ENCODE results near the gene MITF. TPM values are rescaled to one million over a fixed set of nuclear protein-coding genes. Genes with fewer than 3 reads are reported as not detected.

The MITF gene
- total and polyA plus RNA-seq, 2 donors (not counting 1 experiment from before 2014, with no cell fraction given): 0.10 TPM; not detected in 1

- no peaks in the 10 kb centered on the region for H3K4me1 Mint-ChIP-seq
- peaks cover 11% of the 10 kb centered on the region for H3K27me3 Mint-ChIP-seq
- ATAC-seq (ENCODE audit: low read depth): no peak
- H3K4me1 ChIP-seq (ENCODE audit: control insufficient read depth in 2 of 2, insufficient read depth in 2 of 2, low read length in 2 of 2): no peaks in the 10 kb centered on the region
- H3K27ac ChIP-seq (ENCODE audit: low read length in 2 of 2): no peak overlapping the region
- H3K9ac ChIP-seq (ENCODE audit: low read length): no peak overlapping the region
- no peak overlapping the region for H3K27ac Mint-ChIP-seq
- no peak overlapping the region for H2AFZ ChIP-seq (ENCODE audit: insufficient read depth, low read depth, low read length, poor library complexity, severe bottlenecking)
- ChIA-PET POLR2A (no interaction called here), CTCF (no interaction called here)
- H3K9me3 Mint-ChIP-seq (ENCODE audit: insufficient read depth): peaks cover 2% of the 10 kb centered on the region
- DNase-seq: no peak
- peaks cover 0 to 3% (median 0%) of the 10 kb centered on the region in 3 donors for H3K9me3 ChIP-seq (ENCODE audit: control extremely low read depth in 1 of 3, control insufficient read depth in 2 of 3, insufficient read depth in 1 of 3, low read length in 2 of 3)
- WGBS (ENCODE audit: insufficient coverage): 97% methylated on average over 3 of the region's 4 CpGs
- H3K4me3 Mint-ChIP-seq: no peak overlapping the region
- H3K36me3 ChIP-seq (replicated peaks in 1 of 2; ENCODE audit: control extremely low read depth in 1 of 2, control insufficient read depth in 1 of 2, extremely low read depth in 1 of 2, insufficient read depth in 2 of 2, low read length in 1 of 2): no peaks in the 10 kb centered on the region
- intact Hi-C loops (cut with micrococcal nuclease): no loop called here
- no peak overlapping the region for H3K4me2 ChIP-seq (replicated peaks; ENCODE audit: low read depth, low read length, poor library complexity, severe bottlenecking)
- TF ChIP-seq CTCF (IDR thresholded peaks at IDR 0.05): no peak
- no peak for TF ChIP-seq EZH2 (IDR thresholded peaks at IDR 0.05; ENCODE audit: borderline replicate concordance, insufficient read depth, low read depth, low read length, poor library complexity, severe bottlenecking)
- H4K20me1 ChIP-seq (ENCODE audit: control insufficient read depth, insufficient read depth, low read length, poor library complexity, severe bottlenecking): no peaks in the 10 kb centered on the region
- no peak overlapping the region for H3K4me3 ChIP-seq (ENCODE audit: control extremely low read depth in 1 of 5, extremely low read depth in 1 of 5, insufficient read depth in 1 of 5, low read depth in 2 of 5, low read length in 4 of 5)
- H3K27me3 ChIP-seq (replicated peaks in 1 of 4; ENCODE audit: control extremely low read depth in 1 of 4, control insufficient read depth in 3 of 4, insufficient read depth in 4 of 4, low read length in 3 of 4): no peaks in the 10 kb centered on the region
- no peaks in the 10 kb centered on the region for H3K79me2 ChIP-seq (ENCODE audit: control insufficient read depth, insufficient read depth, low read length)
Measured at GRCh38 chr3:69695933-69696332, 43.3 kb upstream of the MITF start.

GRCh38 chr3:69696367-69696766 is 42.9 kb upstream of the MITF start:
- intact Hi-C loops (cut with micrococcal nuclease): no loop called here
- Histone ChIP-seq H4K20me1 (ENCODE audit: control insufficient read depth, insufficient read depth, low read length, poor library complexity, severe bottlenecking) (no peaks in the 10 kb centered on the region), H3K36me3 (replicated peaks in 1 of 2; ENCODE audit: control extremely low read depth in 1 of 2, control insufficient read depth in 1 of 2, extremely low read depth in 1 of 2, insufficient read depth in 2 of 2, low read length in 1 of 2) (no peaks in the 10 kb centered on the region), H3K4me1 (ENCODE audit: control insufficient read depth in 2 of 2, insufficient read depth in 2 of 2, low read length in 2 of 2) (no peaks in the 10 kb centered on the region), H3K9me3 (ENCODE audit: control extremely low read depth in 1 of 3, control insufficient read depth in 2 of 3, insufficient read depth in 1 of 3, low read length in 2 of 3) (peaks cover 0 to 4% (median 0%) of the 10 kb centered on the region in 3 donors), H3K4me2 (replicated peaks; ENCODE audit: low read depth, low read length, poor library complexity, severe bottlenecking) (no peak overlapping the region), H3K27me3 (replicated peaks in 1 of 4; ENCODE audit: control extremely low read depth in 1 of 4, control insufficient read depth in 3 of 4, insufficient read depth in 4 of 4, low read length in 3 of 4) (no peaks in the 10 kb centered on the region), H3K27ac (ENCODE audit: low read length in 2 of 2) (no peak overlapping the region), H3K79me2 (ENCODE audit: control insufficient read depth, insufficient read depth, low read length) (no peaks in the 10 kb centered on the region), H3K4me3 (ENCODE audit: control extremely low read depth in 1 of 5, extremely low read depth in 1 of 5, insufficient read depth in 1 of 5, low read depth in 2 of 5, low read length in 4 of 5) (no peak overlapping the region), H3K9ac (ENCODE audit: low read length) (no peak overlapping the region), H2AFZ (ENCODE audit: insufficient read depth, low read depth, low read length, poor library complexity, severe bottlenecking) (no peak overlapping the region)
- no peak for DNase-seq
- no CpG with 5 or more reads among the region's 1 CpG for WGBS (ENCODE audit: insufficient coverage)
- CTCF ChIA-PET: no interaction called here
- TF ChIP-seq CTCF (IDR thresholded peaks at IDR 0.05) (no peak), EZH2 (IDR thresholded peaks at IDR 0.05; ENCODE audit: borderline replicate concordance, insufficient read depth, low read depth, low read length, poor library complexity, severe bottlenecking) (no peak)
- no peak for ATAC-seq (ENCODE audit: low read depth)
- POLR2A ChIA-PET: no interaction called here
- H3K27ac Mint-ChIP-seq: no peak overlapping the region
- H3K27me3 Mint-ChIP-seq: peaks cover 11% of the 10 kb centered on the region
- peaks cover 2% of the 10 kb centered on the region for H3K9me3 Mint-ChIP-seq (ENCODE audit: insufficient read depth)
- H3K4me1 Mint-ChIP-seq: no peaks in the 10 kb centered on the region
- no peak overlapping the region for H3K4me3 Mint-ChIP-seq
